Esophagus squamous epithelium (tissue), 4 donors: ENCODE results near the gene SULT2B1.

Experiments
- POLR2A ChIP-seq, 4 donors: fragments of 450-650 bp; IDR thresholded peaks; one replicate each; pipeline ENCODE4 v1.6.1; 2017; ENCODE audit warnings: antibody characterized with exemption in 4 of 4, mild to moderate bottlenecking in 4 of 4, moderate library complexity in 3 of 4
- TF ChIP-seq, protein P1 (sequence below), 6 experiments: fragments of 450-650 bp in 4 of 6; fragments of 200-600 bp in 2 of 6; sonication (generic) in 2 of 6; IDR thresholded peaks; one replicate each; pipeline ENCODE4 v1.5.1; 2016 to 2019; ENCODE audit warnings: antibody characterized with exemption in 6 of 6, mild to moderate bottlenecking in 4 of 6, moderate library complexity in 4 of 6

DNA sequence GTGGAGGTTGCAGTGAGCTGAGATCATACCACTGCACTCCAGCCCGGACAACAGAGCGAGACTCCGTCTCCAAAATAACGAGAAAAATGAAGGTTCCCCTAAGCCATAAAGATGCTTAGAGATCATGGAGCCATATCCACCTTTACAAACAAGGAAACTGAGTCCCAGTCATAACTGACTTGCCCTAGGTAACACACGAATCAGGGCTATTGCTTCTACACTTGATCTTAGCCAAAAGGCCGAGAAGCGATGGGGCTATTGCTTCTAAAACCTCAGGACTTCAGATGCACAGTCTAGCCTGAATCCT lies 82.0 kb downstream of the SULT2B1 start:
- TF ChIP-seq, protein P1, sequence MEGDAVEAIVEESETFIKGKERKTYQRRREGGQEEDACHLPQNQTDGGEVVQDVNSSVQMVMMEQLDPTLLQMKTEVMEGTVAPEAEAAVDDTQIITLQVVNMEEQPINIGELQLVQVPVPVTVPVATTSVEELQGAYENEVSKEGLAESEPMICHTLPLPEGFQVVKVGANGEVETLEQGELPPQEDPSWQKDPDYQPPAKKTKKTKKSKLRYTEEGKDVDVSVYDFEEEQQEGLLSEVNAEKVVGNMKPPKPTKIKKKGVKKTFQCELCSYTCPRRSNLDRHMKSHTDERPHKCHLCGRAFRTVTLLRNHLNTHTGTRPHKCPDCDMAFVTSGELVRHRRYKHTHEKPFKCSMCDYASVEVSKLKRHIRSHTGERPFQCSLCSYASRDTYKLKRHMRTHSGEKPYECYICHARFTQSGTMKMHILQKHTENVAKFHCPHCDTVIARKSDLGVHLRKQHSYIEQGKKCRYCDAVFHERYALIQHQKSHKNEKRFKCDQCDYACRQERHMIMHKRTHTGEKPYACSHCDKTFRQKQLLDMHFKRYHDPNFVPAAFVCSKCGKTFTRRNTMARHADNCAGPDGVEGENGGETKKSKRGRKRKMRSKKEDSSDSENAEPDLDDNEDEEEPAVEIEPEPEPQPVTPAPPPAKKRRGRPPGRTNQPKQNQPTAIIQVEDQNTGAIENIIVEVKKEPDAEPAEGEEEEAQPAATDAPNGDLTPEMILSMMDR (IDR thresholded peaks at IDR 0.05) = peak in 1 of 6 experiments; percentile 2
- no peak for TF ChIP-seq POLR2A (IDR thresholded peaks at IDR 0.05)
